A549 (cell line): ENCODE measurements around the gene CRISPLD2.

ENCODE experiments used
- CBX8 ChIP-seq: fragments of 200-600 bp; sonication (generic); IDR thresholded peaks from 2 replicates; pipeline ENCODE4 v1.6.1; 2016
- CEBPB ChIP-seq, 2 experiments: fragments of >200 bp in 1 of 2; sonication (Bioruptor Twin) in 1 of 2; formaldehyde crosslinking in 1 of 2; IDR thresholded peaks; 2 replicates each; pipeline ENCODE4 v1.6.1; 2012 to 2016
- EP300 ChIP-seq, 2 experiments: fragments of >200 bp; sonication (Bioruptor Twin); formaldehyde crosslinking; IDR thresholded peaks; 2 replicates in 1 of 2; 3 replicates in 1 of 2; pipeline ENCODE4 v1.6.1; 2016 to 2017
- HDAC2 ChIP-seq: fragments of 200-600 bp; sonication (generic); IDR thresholded peaks from 2 replicates; pipeline ENCODE4 v1.6.1; 2016
- JUNB ChIP-seq: fragments of >200 bp; sonication (Bioruptor Twin); formaldehyde crosslinking; IDR thresholded peaks from 2 replicates; pipeline ENCODE4 v1.6.1; 2016
- RFX5 ChIP-seq: fragments of 450-650 bp; IDR thresholded peaks from 2 replicates; pipeline ENCODE4 v1.7.1; 2014; ENCODE audit warnings: antibody characterized with exemption, mild to moderate bottlenecking, moderate library complexity
- TP53 ChIP-seq: fragments of 250-450 bp; sonication (Bioruptor Pico); IDR thresholded peaks from 2 replicates; pipeline ENCODE4 v1.5.0; 2021; ENCODE audit warnings: mild to moderate bottlenecking, moderate library complexity
- TF ChIP-seq, protein P1 (sequence below): fragments of >200 bp; sonication (Bioruptor Twin); formaldehyde crosslinking; IDR thresholded peaks from 3 replicates; pipeline ENCODE4 v1.5.1; 2016
- TF ChIP-seq, protein P2 (sequence below): fragments of 250-450 bp; sonication (Bioruptor Pico); IDR thresholded peaks from 2 replicates; pipeline ENCODE4 v1.5.0; 2020; ENCODE audit warnings: low read depth, mild to moderate bottlenecking, moderate library complexity

- TF ChIP-seq CEBPB (IDR thresholded peaks at IDR 0.05) (no peak), RFX5 (no peak), JUNB (no peak), CBX8 (no peak), TP53 (CRISPR knock-in tag) (no peak), HDAC2 (no peak), EP300 (IDR thresholded peaks at IDR 0.05) (no peak)
- TF ChIP-seq, protein P1, sequence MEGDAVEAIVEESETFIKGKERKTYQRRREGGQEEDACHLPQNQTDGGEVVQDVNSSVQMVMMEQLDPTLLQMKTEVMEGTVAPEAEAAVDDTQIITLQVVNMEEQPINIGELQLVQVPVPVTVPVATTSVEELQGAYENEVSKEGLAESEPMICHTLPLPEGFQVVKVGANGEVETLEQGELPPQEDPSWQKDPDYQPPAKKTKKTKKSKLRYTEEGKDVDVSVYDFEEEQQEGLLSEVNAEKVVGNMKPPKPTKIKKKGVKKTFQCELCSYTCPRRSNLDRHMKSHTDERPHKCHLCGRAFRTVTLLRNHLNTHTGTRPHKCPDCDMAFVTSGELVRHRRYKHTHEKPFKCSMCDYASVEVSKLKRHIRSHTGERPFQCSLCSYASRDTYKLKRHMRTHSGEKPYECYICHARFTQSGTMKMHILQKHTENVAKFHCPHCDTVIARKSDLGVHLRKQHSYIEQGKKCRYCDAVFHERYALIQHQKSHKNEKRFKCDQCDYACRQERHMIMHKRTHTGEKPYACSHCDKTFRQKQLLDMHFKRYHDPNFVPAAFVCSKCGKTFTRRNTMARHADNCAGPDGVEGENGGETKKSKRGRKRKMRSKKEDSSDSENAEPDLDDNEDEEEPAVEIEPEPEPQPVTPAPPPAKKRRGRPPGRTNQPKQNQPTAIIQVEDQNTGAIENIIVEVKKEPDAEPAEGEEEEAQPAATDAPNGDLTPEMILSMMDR, result no peak
- TF ChIP-seq, protein P2, sequence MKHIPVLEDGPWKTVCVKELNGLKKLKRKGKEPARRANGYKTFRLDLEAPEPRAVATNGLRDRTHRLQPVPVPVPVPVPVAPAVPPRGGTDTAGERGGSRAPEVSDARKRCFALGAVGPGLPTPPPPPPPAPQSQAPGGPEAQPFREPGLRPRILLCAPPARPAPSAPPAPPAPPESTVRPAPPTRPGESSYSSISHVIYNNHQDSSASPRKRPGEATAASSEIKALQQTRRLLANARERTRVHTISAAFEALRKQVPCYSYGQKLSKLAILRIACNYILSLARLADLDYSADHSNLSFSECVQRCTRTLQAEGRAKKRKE (CRISPR knock-in tag), result no peak
These were observed 23.6 kb downstream of the CRISPLD2 start for GRCh38 chr16:84843149-84844048.
